Measurements from ENCODE around the gene FBXL13.
A peak's percentile ranks its signal among the peaks of the same experiment; 100 is the strongest.

The FBXL13 gene

GRCh38 chr7:102888561-102889233 lies 185.9 kb downstream of the FBXL13 start:
- no peak overlapping the region for H3K27ac Mint-ChIP-seq
- H3K4me1 Mint-ChIP-seq (ENCODE audit: low read depth), result no peaks in the 10 kb centered on the region
- H3K27me3 Mint-ChIP-seq (ENCODE audit: low read depth), result peaks cover 2% of the 10 kb centered on the region
- H3K4me3 Mint-ChIP-seq, result no peak overlapping the region
- no peaks in the 10 kb centered on the region for H3K9me3 Mint-ChIP-seq
- H3K36me3 Mint-ChIP-seq (ENCODE audit: low read depth), result no peaks in the 10 kb centered on the region

- no peaks in the 10 kb centered on the region for H3K9me3 Mint-ChIP-seq
- peaks cover 14% of the 10 kb centered on the region for H3K27me3 Mint-ChIP-seq (ENCODE audit: low read depth)
- no peak overlapping the region for H3K27ac Mint-ChIP-seq
- H3K4me1 Mint-ChIP-seq (ENCODE audit: low read depth), result no peaks in the 10 kb centered on the region
- H3K4me3 Mint-ChIP-seq, result no peak overlapping the region
- no peaks in the 10 kb centered on the region for H3K36me3 Mint-ChIP-seq (ENCODE audit: low read depth)
These were observed 191.3 kb downstream of the FBXL13 start for GRCh38 chr7:102883098-102883860.

- Mint-ChIP-seq H3K4me1 (ENCODE audit: low read depth) (peaks cover 24% of the 10 kb centered on the region), H3K4me3 (no peak overlapping the region), H3K27ac (no peak overlapping the region), H3K36me3 (ENCODE audit: low read depth) (no peaks in the 10 kb centered on the region), H3K27me3 (ENCODE audit: low read depth) (peaks cover 18% of the 10 kb centered on the region), H3K9me3 (no peaks in the 10 kb centered on the region)
These were observed 198.8 kb downstream of the FBXL13 start for GRCh38 chr7:102875700-102876295.

- peaks cover 12% of the 10 kb centered on the region for H3K27me3 Mint-ChIP-seq (ENCODE audit: low read depth)
- H3K27ac Mint-ChIP-seq, result peak overlapping the region; percentile 12
- no peak overlapping the region for H3K4me3 Mint-ChIP-seq
- H3K9me3 Mint-ChIP-seq, result no peaks in the 10 kb centered on the region
- peaks cover 24% of the 10 kb centered on the region for H3K4me1 Mint-ChIP-seq (ENCODE audit: low read depth)
- no peaks in the 10 kb centered on the region for H3K36me3 Mint-ChIP-seq (ENCODE audit: low read depth)
These were observed 199.6 kb downstream of the FBXL13 start for GRCh38 chr7:102874966-102875365.

- Mint-ChIP-seq H3K27me3 (ENCODE audit: low read depth) (peaks cover 16% of the 10 kb centered on the region), H3K27ac (peak overlapping the region; percentile 50), H3K36me3 (ENCODE audit: low read depth) (no peaks in the 10 kb centered on the region), H3K9me3 (no peaks in the 10 kb centered on the region), H3K4me1 (ENCODE audit: low read depth) (peaks cover 24% of the 10 kb centered on the region), H3K4me3 (no peak overlapping the region)
These were observed 200.3 kb downstream of the FBXL13 start for GRCh38 chr7:102874166-102874829.

GRCh38 chr7:102873470-102874165 lies 201.0 kb downstream of the FBXL13 start:
- Mint-ChIP-seq H3K4me1 (ENCODE audit: low read depth) (peaks cover 24% of the 10 kb centered on the region), H3K27ac (no peak overlapping the region), H3K4me3 (no peak overlapping the region), H3K27me3 (ENCODE audit: low read depth) (peaks cover 12% of the 10 kb centered on the region), H3K36me3 (ENCODE audit: low read depth) (no peaks in the 10 kb centered on the region), H3K9me3 (no peaks in the 10 kb centered on the region)

- peaks cover 30% of the 10 kb centered on the region for H3K4me1 Mint-ChIP-seq (ENCODE audit: low read depth)
- H3K36me3 Mint-ChIP-seq (ENCODE audit: low read depth), result no peaks in the 10 kb centered on the region
- H3K27me3 Mint-ChIP-seq (ENCODE audit: low read depth), result peaks cover 11% of the 10 kb centered on the region
- no peaks in the 10 kb centered on the region for H3K9me3 Mint-ChIP-seq
- no peak overlapping the region for H3K4me3 Mint-ChIP-seq
- H3K27ac Mint-ChIP-seq, result no peak overlapping the region
These were observed 202.1 kb downstream of the FBXL13 start for GRCh38 chr7:102872460-102872859.

- H3K4me1 Mint-ChIP-seq (ENCODE audit: low read depth), result peaks cover 16% of the 10 kb centered on the region
- H3K27me3 Mint-ChIP-seq (ENCODE audit: low read depth), result peaks cover 11% of the 10 kb centered on the region
- no peak overlapping the region for H3K4me3 Mint-ChIP-seq
- no peaks in the 10 kb centered on the region for H3K36me3 Mint-ChIP-seq (ENCODE audit: low read depth)
- no peaks in the 10 kb centered on the region for H3K9me3 Mint-ChIP-seq
- no peak overlapping the region for H3K27ac Mint-ChIP-seq
These were observed 205.4 kb downstream of the FBXL13 start for GRCh38 chr7:102869195-102869594.

- Mint-ChIP-seq H3K27ac (no peak overlapping the region), H3K9me3 (no peaks in the 10 kb centered on the region), H3K36me3 (ENCODE audit: low read depth) (no peaks in the 10 kb centered on the region), H3K27me3 (ENCODE audit: low read depth) (peaks cover 8% of the 10 kb centered on the region), H3K4me3 (no peak overlapping the region), H3K4me1 (ENCODE audit: low read depth) (peaks cover 6% of the 10 kb centered on the region)
These were observed 207.9 kb downstream of the FBXL13 start for GRCh38 chr7:102866535-102867215.

- H3K4me3 Mint-ChIP-seq, result no peak overlapping the region
- H3K36me3 Mint-ChIP-seq (ENCODE audit: low read depth), result no peaks in the 10 kb centered on the region
- peaks cover 6% of the 10 kb centered on the region for H3K4me1 Mint-ChIP-seq (ENCODE audit: low read depth)
- peaks cover 13% of the 10 kb centered on the region for H3K27me3 Mint-ChIP-seq (ENCODE audit: low read depth)
- H3K27ac Mint-ChIP-seq, result no peak overlapping the region
- no peaks in the 10 kb centered on the region for H3K9me3 Mint-ChIP-seq
These were observed 209.6 kb downstream of the FBXL13 start for GRCh38 chr7:102864958-102865357.

- no peak overlapping the region for H3K4me3 Mint-ChIP-seq
- H3K27ac Mint-ChIP-seq, result no peak overlapping the region
- no peaks in the 10 kb centered on the region for H3K36me3 Mint-ChIP-seq (ENCODE audit: low read depth)
- H3K9me3 Mint-ChIP-seq, result no peaks in the 10 kb centered on the region
- H3K4me1 Mint-ChIP-seq (ENCODE audit: low read depth), result no peaks in the 10 kb centered on the region
- H3K27me3 Mint-ChIP-seq (ENCODE audit: low read depth), result peaks cover 15% of the 10 kb centered on the region
These were observed 214.2 kb downstream of the FBXL13 start for GRCh38 chr7:102860351-102860811.

- H3K9me3 Mint-ChIP-seq, result no peaks in the 10 kb centered on the region
- no peaks in the 10 kb centered on the region for H3K36me3 Mint-ChIP-seq (ENCODE audit: low read depth)
- H3K4me1 Mint-ChIP-seq (ENCODE audit: low read depth), result no peaks in the 10 kb centered on the region
- H3K4me3 Mint-ChIP-seq, result no peak overlapping the region
- H3K27ac Mint-ChIP-seq, result no peak overlapping the region
- H3K27me3 Mint-ChIP-seq (ENCODE audit: low read depth), result peaks cover 15% of the 10 kb centered on the region
These were observed 214.8 kb downstream of the FBXL13 start for GRCh38 chr7:102859799-102860125.

GRCh38 chr7:102859084-102859798 lies 215.4 kb downstream of the FBXL13 start:
- no peak overlapping the region for H3K27ac Mint-ChIP-seq
- H3K4me1 Mint-ChIP-seq (ENCODE audit: low read depth), result no peaks in the 10 kb centered on the region
- H3K4me3 Mint-ChIP-seq, result no peak overlapping the region
- H3K36me3 Mint-ChIP-seq (ENCODE audit: low read depth), result no peaks in the 10 kb centered on the region
- no peaks in the 10 kb centered on the region for H3K9me3 Mint-ChIP-seq
- H3K27me3 Mint-ChIP-seq (ENCODE audit: low read depth), result peaks cover 15% of the 10 kb centered on the region
